T-helper 2 cell treated with Interferon-gamma antibody and Interleukin-4, amounts not matched to agents 100 ng/mL and 5 ng/mL, for 36 hours (primary cell): ENCODE measurements around the gene APCDD1. TPM values are rescaled to one million over a fixed set of nuclear protein-coding genes. Genes with fewer than 3 reads are reported as not detected.

Experiments used
- intact Hi-C: fragments of 100-400 bp; cut with micrococcal nuclease; formaldehyde crosslinking; loops from one replicate; pipeline ENCODE4 v1.15.1; 2023
- total RNA-seq: library from RNA; stranded (reverse); gene quantifications from 2 replicates; pipeline ENCODE4 v1.2.3, GENCODE V29; 2022

APCDD1 gene
- total RNA-seq: not detected in 2 replicates

DNA sequence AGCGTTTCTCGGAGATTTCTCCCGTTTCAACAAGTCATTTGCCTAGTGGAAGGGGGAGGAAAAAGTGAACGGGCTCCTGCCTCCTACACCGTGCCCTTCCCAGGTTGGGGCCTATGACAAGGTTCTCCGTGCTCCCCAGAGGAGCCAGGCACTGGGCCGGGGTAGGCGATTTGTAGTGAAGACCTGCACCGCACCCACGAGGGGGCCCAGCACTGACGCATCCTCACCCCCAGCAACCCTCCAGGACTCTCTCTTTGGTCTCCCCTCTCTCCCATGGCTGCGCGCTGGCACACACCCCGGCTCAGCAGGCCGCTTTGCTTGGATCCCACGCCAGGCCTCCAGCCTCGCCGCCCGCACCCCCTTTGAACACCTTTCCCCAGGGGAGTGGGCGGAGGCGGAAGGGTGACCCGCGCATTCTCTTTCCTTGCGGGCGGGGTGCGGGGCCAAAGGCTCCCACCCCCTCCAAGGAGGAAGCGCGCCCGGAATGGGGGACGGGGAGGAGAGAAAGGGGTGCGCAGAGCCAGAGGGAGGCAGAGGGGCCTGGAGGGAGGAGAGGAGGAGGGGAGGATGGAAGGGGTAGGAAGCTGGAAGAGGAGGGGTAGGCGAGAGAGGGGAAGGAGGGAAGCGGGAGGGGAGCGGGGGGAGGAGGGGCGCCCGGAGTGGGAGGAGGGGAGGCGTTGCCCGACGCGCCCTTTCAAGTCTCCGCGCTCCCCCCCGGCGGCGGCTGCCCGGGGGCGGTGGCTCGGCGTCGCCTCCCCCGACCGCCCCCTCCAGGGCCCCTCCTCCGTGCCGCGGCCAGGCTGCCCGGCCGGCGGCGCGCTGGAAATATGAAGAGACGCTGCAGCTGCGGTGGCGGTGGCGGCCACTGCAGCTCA, at the start of gene APCDD1:
Gene APCDD1 (plus strand): TSS at position 830 of the 875 bp plus-strand sequence. CDS start 347 bp downstream, outside the sequence.
- intact Hi-C loops: no loop called here

DNA sequence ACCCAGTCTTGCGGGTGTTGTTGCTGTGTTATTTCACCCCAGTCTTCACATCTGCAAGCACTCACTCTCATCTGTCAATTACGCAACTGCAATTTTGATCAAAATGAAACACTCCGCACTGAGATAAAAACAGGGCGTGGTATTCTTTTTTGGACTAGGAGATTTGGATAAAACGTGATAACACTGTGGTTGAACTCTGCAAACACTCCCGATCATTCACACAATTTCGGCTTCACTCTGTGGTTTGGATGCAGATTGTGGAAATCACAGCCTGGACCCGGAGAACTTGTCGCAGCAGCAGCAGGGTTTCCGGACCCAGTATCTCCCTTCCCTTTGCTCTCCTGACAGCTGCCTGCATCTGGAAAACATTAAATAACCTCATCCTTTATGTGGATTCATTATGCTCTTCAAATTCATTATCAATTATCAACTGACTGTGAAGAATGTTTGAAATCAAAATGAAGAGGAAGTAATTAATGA, 49.4 kb upstream of the APCDD1 start:
- intact Hi-C loops: no loop called here

DNA sequence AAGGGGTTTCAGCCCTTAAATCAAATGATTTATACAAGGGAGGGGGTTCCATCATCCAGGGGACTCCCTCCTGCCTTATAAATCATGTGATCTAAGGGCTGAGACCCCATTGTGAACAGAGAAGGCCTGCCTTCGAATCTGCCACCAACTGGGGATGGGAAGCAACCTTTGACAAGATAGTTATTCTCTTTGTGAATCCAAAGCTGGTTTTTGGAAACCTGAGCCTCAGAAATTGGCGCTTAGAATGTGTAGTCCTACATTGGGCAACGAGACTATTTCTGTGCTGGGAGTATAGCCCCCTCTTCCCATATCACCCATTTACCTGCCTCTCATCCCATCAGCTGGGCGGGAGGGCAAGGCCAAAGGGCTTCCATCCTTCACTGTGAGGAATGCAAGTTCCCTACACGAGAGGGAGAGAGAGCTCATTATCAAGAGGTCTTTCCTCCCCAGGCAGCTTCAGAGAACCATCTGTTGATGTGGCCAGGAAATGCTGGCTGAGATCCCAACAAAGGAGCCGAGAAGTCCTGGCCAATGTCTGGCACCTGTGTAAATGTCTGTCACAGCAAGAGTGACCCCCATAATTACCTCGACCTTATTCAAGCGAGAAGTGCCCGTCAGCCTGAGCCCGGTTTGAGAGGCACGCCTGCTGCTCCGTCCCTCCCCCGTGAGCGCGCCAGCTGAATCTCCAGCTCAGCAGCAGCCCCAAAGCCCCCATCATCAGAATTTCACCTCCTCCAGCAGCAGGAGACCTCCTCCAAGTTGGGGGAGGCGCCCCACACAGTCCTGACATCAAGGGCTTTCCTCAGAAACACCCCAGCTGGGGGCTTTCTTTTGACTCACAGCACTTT, 48.4 kb upstream of the APCDD1 start:
- intact Hi-C loops: no loop called here

DNA sequence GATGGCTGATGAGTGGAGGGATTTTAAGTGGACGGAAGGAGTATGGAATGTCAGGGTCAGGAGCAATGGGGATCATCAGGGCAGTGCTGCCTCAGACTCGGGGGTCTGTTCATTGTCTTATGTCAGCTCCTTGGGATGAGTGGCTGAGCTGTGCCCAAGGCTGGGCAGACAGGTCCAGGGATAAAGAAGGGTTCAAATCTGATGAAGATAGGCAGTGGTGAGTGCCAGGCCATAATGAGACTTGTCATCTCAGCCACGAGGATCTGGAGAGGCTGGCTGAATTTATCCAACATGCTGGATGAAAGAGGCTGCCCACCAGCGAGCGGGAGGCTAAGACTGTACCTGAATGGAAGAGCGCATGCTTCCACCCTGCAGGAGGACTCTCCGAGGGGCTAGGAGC, 46.3 kb upstream of the APCDD1 start:
- intact Hi-C loops: no loop called here

DNA sequence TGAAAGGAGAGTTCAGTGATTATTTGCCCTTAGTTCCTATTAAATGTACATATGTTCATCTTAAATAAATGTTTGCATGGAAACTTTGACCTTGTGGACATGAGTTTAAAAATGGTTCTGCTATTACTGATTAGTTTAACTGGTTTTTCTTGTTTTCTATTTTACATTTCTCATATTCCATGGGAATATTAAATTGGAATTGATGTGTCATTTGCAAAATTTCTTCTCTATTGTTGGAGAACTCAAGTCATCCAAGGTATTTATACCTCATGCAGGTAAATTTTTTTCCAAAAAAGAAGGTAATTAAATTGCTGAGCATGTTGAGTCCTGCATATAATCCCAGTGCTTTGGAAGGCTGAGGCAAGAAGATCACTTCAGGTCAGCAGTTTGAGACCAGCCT, 45.4 kb upstream of the APCDD1 start:
- intact Hi-C loops: no loop called here

DNA sequence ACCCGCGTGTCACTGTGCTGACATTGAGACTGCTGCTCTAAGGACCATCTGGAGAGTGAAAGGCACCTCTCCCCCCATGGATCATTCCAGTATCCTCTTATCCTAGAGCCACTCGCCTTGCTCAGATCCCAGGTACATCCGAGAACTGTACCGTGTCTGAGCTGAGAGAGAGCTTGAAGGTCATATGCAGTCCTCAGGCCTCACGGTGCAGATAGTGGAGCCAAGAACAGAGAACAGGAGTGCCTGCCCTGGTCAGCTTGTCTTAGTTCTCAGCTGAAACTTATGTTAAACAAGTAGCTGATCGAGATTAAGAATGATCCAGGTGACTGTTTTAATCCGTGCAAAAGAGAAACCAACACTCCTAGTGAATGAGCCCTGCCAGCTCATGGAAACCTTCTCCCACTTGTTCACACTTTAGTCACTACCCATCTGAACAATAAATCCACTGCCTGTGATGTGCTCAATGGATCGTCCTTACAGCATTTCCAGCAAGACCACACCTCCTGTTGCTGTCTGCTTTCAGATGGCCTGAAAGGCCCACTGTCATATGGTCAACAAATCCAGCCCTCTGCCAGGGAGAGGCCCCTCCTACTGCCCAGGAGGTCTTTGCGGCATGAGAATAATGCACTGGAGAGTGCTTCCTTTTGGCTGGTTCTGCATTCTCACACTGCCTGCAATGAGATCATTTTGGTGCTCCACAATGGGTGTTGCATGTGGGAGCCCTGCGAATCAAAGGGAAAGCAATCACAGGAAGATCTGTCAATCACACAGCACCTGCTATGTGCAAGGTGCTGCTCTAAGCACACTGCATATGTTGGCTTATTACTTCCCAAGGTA, 43.7 kb upstream of the APCDD1 start:
- intact Hi-C loops: no loop called here

DNA sequence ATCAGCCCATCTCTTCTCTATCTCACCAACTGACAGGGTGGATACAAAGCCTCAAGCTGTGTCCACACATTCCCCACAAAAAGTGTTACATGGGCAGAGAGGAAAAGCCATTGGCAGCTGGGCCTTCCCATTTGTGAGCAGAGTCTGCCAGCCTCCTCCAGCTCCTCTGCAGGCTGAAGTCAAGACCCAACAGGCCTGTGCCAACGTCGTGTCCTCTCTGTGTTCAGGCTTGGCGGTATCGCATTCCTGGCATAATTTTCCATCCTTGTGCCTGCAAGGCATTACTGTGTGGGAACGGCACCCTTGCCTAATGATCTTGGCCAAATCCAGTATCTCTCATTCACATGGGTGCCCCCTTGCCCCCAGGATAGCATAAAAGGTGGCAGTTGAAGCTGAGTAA, 41.5 kb upstream of the APCDD1 start:
- intact Hi-C loops: no loop called here

DNA sequence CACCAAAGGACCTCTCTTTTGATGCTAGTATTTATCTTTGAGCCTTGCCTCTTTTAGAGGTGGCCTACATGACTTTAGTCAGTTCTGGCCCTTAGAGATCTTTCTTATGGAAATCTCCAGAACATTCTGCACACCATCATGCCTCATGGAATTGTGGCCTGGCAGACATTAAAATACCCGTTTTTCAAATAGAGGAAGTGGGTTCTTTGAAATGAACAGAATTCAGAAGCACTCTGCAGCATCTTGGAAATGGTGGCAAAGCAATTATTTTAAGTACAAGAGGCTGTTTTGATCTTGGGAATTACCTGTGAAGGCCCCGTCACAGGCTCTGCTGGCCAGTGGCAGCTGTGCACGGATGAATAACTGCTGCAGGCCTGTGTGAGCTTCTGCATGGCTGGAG, 40.7 kb upstream of the APCDD1 start:
- intact Hi-C loops: no loop called here

DNA sequence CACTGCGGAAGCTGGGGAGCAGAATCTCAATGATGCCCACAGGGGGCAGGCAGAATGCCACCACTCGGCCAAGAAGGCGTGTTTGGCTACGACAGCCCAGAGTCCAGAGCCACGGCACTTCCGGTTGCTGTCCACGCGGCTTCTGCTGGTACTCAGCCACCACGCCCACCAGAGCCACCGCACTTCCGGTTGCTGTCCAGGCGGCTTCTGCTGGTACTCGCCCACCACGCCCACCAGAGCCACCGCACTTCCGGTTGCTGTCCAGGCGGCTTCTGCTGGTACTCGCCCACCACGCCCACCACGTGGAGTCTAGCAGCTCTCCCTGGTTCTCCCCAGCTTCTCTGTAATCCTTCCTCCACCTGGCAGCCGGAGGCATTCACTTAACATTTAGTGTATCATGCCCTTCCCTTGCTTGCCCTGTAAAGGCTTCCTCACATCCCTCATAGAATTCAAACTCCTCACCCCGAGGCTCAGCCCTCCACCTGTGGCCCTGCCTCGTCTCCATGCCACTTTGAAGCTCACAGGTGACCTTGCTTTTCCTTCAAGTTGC, 40.1 kb upstream of the APCDD1 start:
- intact Hi-C loops: no loop called here

DNA sequence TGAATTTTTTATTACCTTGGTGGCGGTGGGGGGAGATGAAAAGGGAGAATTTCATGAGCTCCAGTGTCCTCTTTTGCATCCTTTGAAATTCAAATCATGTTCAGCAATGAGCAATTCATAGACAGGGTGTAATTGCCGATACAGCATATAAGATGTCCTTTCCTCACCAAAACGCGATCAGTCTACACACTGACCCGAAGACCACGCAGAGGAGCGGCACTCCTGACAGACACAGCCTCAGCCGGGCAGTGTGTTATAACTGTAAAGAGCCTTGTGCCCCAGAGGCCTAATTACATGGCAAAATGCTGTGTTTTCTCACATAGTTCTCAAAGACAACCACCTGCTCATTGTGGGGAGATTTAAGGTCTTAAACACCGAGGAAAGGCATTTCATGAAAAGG, 38.4 kb upstream of the APCDD1 start:
- intact Hi-C loops: no loop called here

DNA sequence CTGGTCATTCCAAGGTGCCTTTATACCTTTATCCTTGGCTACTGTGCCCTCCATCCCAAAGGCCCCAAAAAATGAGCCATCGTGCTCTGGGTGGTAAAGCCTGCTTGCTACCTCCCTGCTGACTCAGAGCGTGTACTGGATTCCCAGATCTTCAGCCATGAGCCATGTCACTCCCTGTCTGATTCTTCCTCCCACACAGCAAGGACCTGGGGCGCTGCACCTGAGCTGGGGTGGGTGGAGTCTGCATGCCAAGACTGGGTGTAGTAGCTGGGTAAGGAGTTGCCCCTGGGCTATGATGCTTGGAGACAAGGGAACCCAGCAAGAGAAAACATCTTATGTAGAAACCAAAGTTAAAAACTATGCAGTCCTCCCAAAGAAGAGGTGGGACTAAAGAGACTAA, 37.2 kb upstream of the APCDD1 start:
- intact Hi-C loops: no loop called here

DNA sequence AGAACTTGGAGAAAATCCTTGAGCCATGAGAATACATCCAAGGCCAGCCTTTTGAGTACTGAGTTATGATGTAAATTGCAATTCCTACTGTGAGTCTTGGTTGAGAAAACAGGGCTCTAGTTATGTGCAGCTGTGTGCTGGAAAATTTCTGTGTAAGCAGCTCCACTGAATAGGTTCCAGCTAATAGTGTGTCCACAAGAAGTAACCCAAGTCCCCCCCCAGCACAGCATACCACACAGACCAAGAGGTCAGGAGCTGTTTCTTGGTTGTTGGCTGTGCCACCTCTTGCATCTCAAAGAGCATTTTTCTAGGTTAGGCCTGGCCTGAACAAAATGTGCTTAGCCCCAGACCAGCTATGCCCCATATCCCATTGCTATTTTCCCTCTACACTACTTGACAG, 36.8 kb upstream of the APCDD1 start:
- intact Hi-C loops: no loop called here

DNA sequence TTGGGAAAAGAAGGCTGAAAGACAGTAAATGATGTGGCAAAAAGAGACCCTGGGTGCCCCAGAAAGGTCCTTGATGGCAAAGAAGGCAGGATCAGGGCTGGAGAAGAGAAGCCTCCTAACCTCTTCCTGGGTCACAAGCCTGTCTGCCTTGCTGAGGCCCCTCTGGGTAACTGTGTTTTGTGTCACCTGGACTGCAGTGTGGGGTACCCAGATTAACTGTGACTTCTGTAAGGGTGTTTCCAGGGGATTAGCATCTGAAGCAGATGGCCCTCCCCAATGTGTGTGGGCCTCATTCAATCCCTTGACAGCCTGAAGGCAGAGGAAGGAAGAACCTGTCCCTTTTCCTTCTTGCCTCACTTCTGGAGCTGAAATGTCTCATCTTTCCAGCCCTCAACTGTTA, 35.6 kb upstream of the APCDD1 start:
- intact Hi-C loops: no loop called here

DNA sequence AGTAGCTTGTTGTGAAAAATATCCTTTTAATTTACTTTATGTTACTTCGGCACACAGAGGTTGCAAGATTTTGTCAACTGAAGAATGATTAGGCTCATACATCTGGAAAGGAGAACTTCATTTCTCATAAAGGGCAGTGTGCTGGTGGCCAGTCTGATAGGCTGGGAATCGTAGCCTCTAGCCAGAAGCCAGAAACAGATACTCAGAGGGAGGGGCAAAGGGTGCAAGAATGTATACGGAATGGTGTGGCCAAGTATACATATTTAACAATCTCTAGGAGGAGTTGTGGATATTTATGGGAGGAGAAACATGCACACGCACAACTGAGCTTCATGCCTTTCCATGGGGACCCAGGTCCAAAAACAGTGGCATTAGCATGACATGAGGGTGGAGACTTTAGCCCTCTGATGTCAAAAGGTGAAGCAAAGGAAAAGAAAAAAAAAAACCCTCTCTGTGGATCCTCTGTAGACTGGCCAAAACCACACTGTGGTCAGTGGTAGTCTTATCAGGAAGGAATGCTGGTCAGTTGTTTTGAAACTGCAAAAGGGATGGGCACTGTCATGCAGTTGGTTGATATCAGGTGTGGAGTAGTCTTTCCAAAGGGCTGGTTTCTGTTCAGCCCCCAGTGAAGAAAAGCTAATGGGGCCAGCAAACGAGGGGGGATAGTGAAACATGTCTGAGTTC, 34.9 kb upstream of the APCDD1 start:
- intact Hi-C loops: no loop called here

DNA sequence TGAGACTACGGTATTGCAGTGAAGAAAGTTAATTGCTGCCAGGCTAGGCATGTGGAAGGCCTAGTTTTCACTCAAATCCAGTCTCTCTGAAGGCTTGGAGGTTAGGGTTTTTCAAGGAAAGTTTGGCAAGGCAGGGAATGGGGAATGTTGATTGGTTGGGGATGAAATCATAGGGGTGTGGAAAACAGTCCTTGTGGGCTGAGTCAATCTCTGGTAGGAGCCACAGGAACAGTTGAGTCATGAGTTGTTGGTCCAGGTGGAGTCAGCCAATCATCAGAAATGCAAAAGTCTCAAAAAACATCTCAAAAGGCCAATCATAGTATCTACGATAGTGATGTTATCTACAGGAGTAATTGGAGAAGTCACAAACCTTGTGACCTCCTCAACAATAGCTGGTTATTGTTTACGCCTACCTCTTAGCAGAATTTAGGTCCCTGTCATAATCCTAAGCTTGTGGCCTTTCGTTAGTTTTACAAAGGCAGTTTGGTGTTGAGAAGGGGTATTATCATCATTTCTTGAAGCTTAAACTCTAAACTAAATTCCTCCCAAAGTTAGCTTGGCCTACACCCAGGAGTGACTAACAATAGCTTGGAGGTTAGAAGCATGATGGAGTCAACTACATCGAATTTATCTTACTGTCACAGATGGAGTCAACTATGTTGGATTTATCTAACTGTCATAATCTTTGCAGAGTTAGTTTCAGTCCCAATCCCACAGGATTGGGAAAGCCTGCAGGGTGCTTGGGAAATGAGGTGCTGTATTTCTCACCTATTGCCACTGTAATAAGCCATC, 33.7 kb upstream of the APCDD1 start:
- intact Hi-C loops: no loop called here

DNA sequence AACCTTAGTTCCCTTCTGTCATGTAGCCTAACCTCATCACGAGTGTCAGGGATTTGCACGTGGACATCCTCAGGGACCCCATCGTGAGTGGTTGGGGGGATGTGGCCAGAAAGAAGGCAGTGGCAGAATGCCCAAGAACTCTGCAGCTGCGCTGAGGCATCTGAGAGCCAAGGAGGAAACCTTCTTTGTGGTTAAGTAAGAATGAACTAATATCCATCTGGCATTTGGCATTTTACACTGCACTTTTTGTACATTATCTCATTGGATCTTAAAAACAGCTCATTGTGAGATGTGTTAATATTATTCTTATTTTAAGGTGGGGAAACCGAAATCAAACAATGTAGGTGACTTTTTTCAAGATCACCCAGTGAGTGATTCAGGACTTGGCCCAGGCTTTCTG, 32.6 kb upstream of the APCDD1 start:
- intact Hi-C loops: no loop called here

DNA sequence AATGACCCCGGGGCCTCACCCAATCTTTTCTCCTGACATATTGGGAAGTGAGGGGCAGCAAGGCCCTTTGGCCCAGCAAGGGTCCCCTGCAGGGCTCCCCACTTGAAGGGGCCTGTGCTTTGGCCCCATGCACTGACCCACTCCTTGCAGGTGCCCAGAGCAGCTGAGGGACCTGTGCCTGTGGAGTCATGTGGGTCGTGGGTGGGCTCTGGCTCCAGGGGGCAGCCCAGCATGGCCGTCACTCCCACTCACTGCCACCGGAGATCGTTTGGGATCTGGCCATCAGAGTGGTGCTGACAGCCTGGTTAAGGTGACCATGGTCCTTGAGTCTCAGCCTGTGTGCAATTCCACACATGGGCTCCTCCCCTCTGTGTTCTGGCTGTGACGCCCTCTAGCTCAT, 31.7 kb upstream of the APCDD1 start:
- intact Hi-C loops: no loop called here

DNA sequence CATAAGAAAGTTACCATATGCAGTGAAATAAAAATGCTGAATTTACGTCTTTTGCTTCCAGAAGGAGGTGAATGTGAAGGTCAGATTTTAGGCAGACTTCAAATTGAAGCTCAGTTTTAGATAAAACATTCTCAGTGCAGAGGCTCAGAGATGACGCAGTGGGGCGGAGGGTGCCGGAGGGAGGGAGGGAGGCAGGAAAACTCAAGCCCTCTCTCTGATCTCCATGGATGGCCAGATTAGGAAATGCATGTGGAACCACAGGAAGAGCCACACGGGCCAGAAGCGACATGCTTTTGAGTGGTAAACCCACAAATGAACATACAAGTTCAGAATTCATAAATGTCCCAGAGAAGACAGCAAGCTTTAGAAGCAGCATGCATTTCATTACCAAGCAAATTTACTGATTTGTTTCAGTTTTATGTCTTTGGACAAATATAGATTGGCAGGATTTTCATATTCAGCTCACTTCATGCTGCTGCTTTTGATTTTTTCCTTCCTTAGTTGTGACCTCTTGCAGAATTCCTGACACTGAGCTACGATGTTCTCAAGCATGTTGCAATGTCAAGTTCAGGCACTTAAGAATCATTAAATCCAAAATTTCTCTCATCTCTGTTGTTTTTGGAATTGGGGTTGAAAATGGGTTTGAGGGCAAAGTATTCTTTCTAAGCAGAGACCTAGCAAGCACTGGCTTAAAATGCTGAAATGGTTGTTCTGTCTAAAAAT, 29.7 kb upstream of the APCDD1 start:
- intact Hi-C loops: no loop called here

DNA sequence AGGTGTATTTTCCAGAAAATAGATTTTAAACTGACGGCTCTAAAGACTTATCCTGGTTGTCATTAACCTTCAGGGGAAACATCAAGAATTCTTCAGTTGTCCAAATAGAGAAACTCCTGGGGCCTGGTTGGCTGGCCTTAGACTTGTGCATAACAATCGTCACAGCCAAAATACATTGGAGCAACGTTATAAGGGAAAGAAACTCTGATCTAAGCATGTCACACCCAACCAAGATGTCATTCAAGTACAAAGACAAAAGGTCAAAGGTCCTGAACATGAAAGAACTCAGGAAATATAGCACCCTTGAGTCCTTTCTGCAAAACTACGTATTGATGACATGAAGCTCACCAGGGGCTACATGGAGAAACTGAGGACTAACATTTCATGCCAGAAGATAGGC, 23.8 kb upstream of the APCDD1 start:
- intact Hi-C loops: no loop called here
